GM12878 (cell line): Measurements from ENCODE around the gene LHX2. TPM values are rescaled to one million over a fixed set of nuclear protein-coding genes. Genes with fewer than 3 reads are reported as not detected.

Experiments used
- ATAC-seq: fragments of 200-7000 bp; cut with Tn5 transposase; 3 replicates; pipeline ENCODE4 v1.9.1; 2020; ENCODE audit warnings: mild to moderate bottlenecking, moderate library complexity
- BruUV-seq: library from RNA; stranded (reverse); fragments of 400-500 nt; replicated peaks from 2 replicates; lab custom pipeline; 2021; lab: Mats Ljungman, UMichigan
- CTCF ChIA-PET: fragments of 300-600 bp; sonication (Branson Sonifier 250); formaldehyde crosslinking; extraction: SDS; loops from one replicate; lab custom pipeline; 2021; ENCODE audit warnings: inconsistent platforms; lab: Yijun Ruan, JAX
- POLR2A ChIA-PET: fragments of 350-600 bp; formaldehyde crosslinking; extraction: SDS; loops from one replicate; lab custom pipeline; 2021; ENCODE audit warnings: inconsistent platforms; lab: Charles Lee
- RAD21 ChIA-PET: fragments of 300-600 bp; sonication (Branson Sonifier 250); formaldehyde crosslinking; loops from one replicate; lab custom pipeline; 2023; ENCODE audit warnings: antibody characterized with exemption; ENCODE audit not compliant: unreplicated experiment; lab: Charles Lee
- SMC1A ChIA-PET: fragments of 300-600 bp; sonication (Branson Sonifier 250); formaldehyde crosslinking; loops from one replicate; lab custom pipeline; 2023; ENCODE audit not compliant: unreplicated experiment, uncharacterized antibody; lab: Charles Lee
- DNase-seq: peaks from one replicate; pipeline ENCODE4 v3.0.0-alpha.2; 2011; ENCODE audit warnings: low read depth, low spot score
- FAIRE-seq: peaks from 3 replicates; lab custom pipeline; 2011; peaks lifted over from hg19 to GRCh38; lab: Jason Lieb, UNC
- H2AFZ ChIP-seq: 2 replicates; pipeline ENCODE4 v1.6.0; 2011; ENCODE audit warnings: low read depth, low read length, control low read depth; ENCODE audit not compliant: control insufficient read depth
- H3K27ac ChIP-seq: 2 replicates; pipeline ENCODE4 v1.5.1; 2011; ENCODE audit warnings: control low read depth; ENCODE audit not compliant: control insufficient read depth, insufficient read depth
- H3K27me3 ChIP-seq, 2 experiments: replicated peaks in 1 of 2; 2 replicates each; pipeline versions ENCODE4 v1.6.0 to v1.6.1; 2011; ENCODE audit warnings: low read length in 1 of 2; ENCODE audit not compliant: control insufficient read depth in 2 of 2, insufficient read depth in 2 of 2
- H3K36me3 ChIP-seq, 2 experiments: 2 replicates each; pipeline ENCODE4 v1.5.1; 2011; ENCODE audit warnings: low read length in 1 of 2; ENCODE audit not compliant: control insufficient read depth in 2 of 2, insufficient read depth in 2 of 2
- H3K4me1 ChIP-seq: 2 replicates; pipeline ENCODE4 v1.6.1; 2011; ENCODE audit warnings: mild to moderate bottlenecking, low read length, moderate library complexity, mixed read lengths; ENCODE audit not compliant: control insufficient read depth, insufficient read depth
- H3K4me2 ChIP-seq: 2 replicates; pipeline ENCODE4 v1.6.0; 2011; ENCODE audit warnings: control low read depth; ENCODE audit not compliant: control insufficient read depth, insufficient read depth
- H3K4me3 ChIP-seq: fragments of 200-600 bp; sonication (generic); 2 replicates; pipeline ENCODE4 v1.5.1; 2016
- H3K79me2 ChIP-seq: 2 replicates; pipeline ENCODE4 v1.6.0; 2011; ENCODE audit warnings: low read length; ENCODE audit not compliant: control insufficient read depth, insufficient read depth
- H3K9ac ChIP-seq: 2 replicates; pipeline ENCODE4 v1.8.0; 2011; ENCODE audit warnings: low read length, control low read depth, mixed read lengths; ENCODE audit not compliant: control insufficient read depth, insufficient read depth
- H3K9me3 ChIP-seq: replicated peaks from 3 replicates; pipeline ENCODE4 v1.5.1; 2011; ENCODE audit warnings: mild to moderate bottlenecking, low read length; ENCODE audit not compliant: control insufficient read depth, insufficient read depth
- H4K20me1 ChIP-seq: 2 replicates; pipeline ENCODE4 v1.6.0; 2011; ENCODE audit not compliant: control insufficient read depth, insufficient read depth
- ATF7 ChIP-seq: fragments of 450-650 bp; IDR thresholded peaks from 2 replicates; pipeline ENCODE4 v1.6.1; 2016; ENCODE audit warnings: low read depth, mild to moderate bottlenecking
- CBFB ChIP-seq: IDR thresholded peaks from 2 replicates; pipeline ENCODE4 v1.6.1; 2016; ENCODE audit warnings: antibody characterized with exemption, low read depth
- E2F4 ChIP-seq: IDR thresholded peaks from 2 replicates; pipeline ENCODE4 v1.6.1; 2012; ENCODE audit warnings: low read depth, low read length, improper control_type of control experiment
- EED ChIP-seq: sonication (generic); IDR thresholded peaks from 2 replicates; pipeline ENCODE4 v1.6.1; 2016; ENCODE audit warnings: antibody characterized with exemption, low read depth
- EP300 ChIP-seq, 2 experiments: fragments of 150-350 bp in 1 of 2; IDR thresholded peaks; 2 replicates each; pipeline ENCODE4 v1.6.1; 2011 to 2012; ENCODE audit warnings: low read depth in 2 of 2, low read length in 2 of 2, borderline replicate concordance in 1 of 2, improper control_type of control experiment in 1 of 2, inconsistent platforms in 1 of 2; ENCODE audit not compliant: control insufficient read depth in 1 of 2
- EZH2 ChIP-seq: IDR thresholded peaks from 2 replicates; pipeline ENCODE4 v1.6.1; 2012; ENCODE audit warnings: low read depth, mild to moderate bottlenecking, control low read depth, inconsistent platforms, low read length, borderline replicate concordance; ENCODE audit not compliant: control insufficient read depth
- KLF5 ChIP-seq: fragments of 450-650 bp; IDR thresholded peaks from 2 replicates; pipeline ENCODE4 v1.6.1; 2014; ENCODE audit warnings: mild to moderate bottlenecking; ENCODE audit not compliant: partially characterized antibody
- MEF2B ChIP-seq: fragments of 450-650 bp; IDR thresholded peaks from 2 replicates; pipeline ENCODE4 v1.6.1; 2018; ENCODE audit warnings: mild to moderate bottlenecking, moderate library complexity; ENCODE audit not compliant: partially characterized antibody, poor library complexity, severe bottlenecking
- NKRF ChIP-seq: fragments of 450-650 bp; conservative IDR thresholded peaks from 2 replicates; pipeline ENCODE4 v1.6.1; 2017; ENCODE audit warnings: mild to moderate bottlenecking, moderate library complexity
- POLR2AphosphoS5 ChIP-seq: IDR thresholded peaks from 2 replicates; pipeline ENCODE4 v1.6.1; 2011; ENCODE audit warnings: mild to moderate bottlenecking, low read length, inconsistent platforms
- SIX5 ChIP-seq: IDR thresholded peaks from 2 replicates; pipeline ENCODE4 v1.6.1; 2011; ENCODE audit warnings: mild to moderate bottlenecking, low read depth, low read length, moderate library complexity; ENCODE audit not compliant: severe bottlenecking
- SRF ChIP-seq, 2 experiments: IDR thresholded peaks; 2 replicates each; pipeline ENCODE4 v1.6.1; 2011; ENCODE audit warnings: low read depth in 2 of 2, low read length in 2 of 2, mild to moderate bottlenecking in 1 of 2, moderate library complexity in 1 of 2
- STAT3 ChIP-seq: IDR thresholded peaks from 2 replicates; pipeline ENCODE4 v1.6.1; 2011; ENCODE audit warnings: low read depth, low read length, improper control_type of control experiment
- TCF12 ChIP-seq: IDR thresholded peaks from 2 replicates; pipeline ENCODE4 v1.6.1; 2011; ENCODE audit warnings: low read depth, mild to moderate bottlenecking, low read length
- ZBTB11 ChIP-seq: fragments of 450-650 bp; formaldehyde crosslinking; IDR thresholded peaks from 2 replicates; pipeline ENCODE4 v1.5.0; 2022; ENCODE audit warnings: mild to moderate bottlenecking, missing genetic modification characterization
- ZZZ3 ChIP-seq: IDR thresholded peaks from 2 replicates; pipeline ENCODE4 v1.6.1; 2011; ENCODE audit warnings: low read depth; ENCODE audit not compliant: control insufficient read depth, insufficient read length
- WGBS: methylation state at CpG from one replicate; pipeline ENCODE4 v1.1.6; 2016; ENCODE audit warnings: low lambda C conversion rate; ENCODE audit not compliant: insufficient replicate concordance, insufficient coverage; ENCODE audit errors: missing lambda C conversion rate; 5-methylcytosine and 5-hydroxymethylcytosine counted together
- in situ Hi-C: fragments of 300-500 bp; cut with MboI; formaldehyde crosslinking; loops from 9 replicates; pipeline ENCODE4 v1.14.3; 2018; ENCODE audit warnings: mixed read lengths
- intact Hi-C: fragments of 100-400 bp; cut with micrococcal nuclease; formaldehyde crosslinking; loops from one replicate; pipeline ENCODE4 v1.14.2; 2022; ENCODE audit not compliant: unreplicated experiment
- polyA plus RNA-seq, 11 experiments: library from polyadenylated mRNA; depleted of rRNA in 4 of 11; unstranded in 6 of 11; stranded (reverse) in 5 of 11; fragments of >200 nt; fragmentation: Nextera tagmentation in 4 of 11; fragmentation: Illumina TruSeq in 1 of 11; extraction: Ambion mirVana in 4 of 11; extraction: Trizol in 1 of 11; gene quantifications; 1 replicate in 1 of 11; 2 replicates in 10 of 11; pipeline versions ENCODE4 v1.2.1 to v1.2.3, GENCODE V29; 2011 to 2016; ENCODE audit warnings: inconsistent platforms in 2 of 11, missing spikeins in 2 of 11, low read depth in 1 of 11
- total RNA-seq, 4 experiments: library from RNA; depleted of rRNA in 3 of 4; stranded (reverse); fragments of >200 nt in 3 of 4; fragmentation: Illumina TruSeq in 1 of 4; extraction: Trizol in 1 of 4; gene quantifications; 2 replicates each; pipeline versions ENCODE4 v1.2.1 to v1.2.3, GENCODE V29; 2013 to 2021

The LHX2 gene
- total and polyA plus RNA-seq, 10 of the 15 experiments (the other 5 are each of a cell fraction or from before 2014, with no cell fraction given): 0.82 to 69.8 (median 5.3) TPM

GRCh38 chr9:123985869-123986268 is 25.7 kb upstream of the LHX2 start:
- Histone ChIP-seq H3K27ac (no peak overlapping the region), H3K4me2 (no peak overlapping the region), H2AFZ (no peak overlapping the region), H4K20me1 (no peaks in the 10 kb centered on the region), H3K4me3 (no peak overlapping the region), H3K4me1 (no peaks in the 10 kb centered on the region), H3K9me3 (no peaks in the 10 kb centered on the region), H3K36me3 (no peaks in the 10 kb centered on the region), H3K79me2 (no peaks in the 10 kb centered on the region), H3K27me3 (no peaks in the 10 kb centered on the region), H3K9ac (no peak overlapping the region)
- DNase-seq (no peak), ATAC-seq (no peak), FAIRE-seq (no peak)
- intact Hi-C loops (no loop called here), in situ Hi-C loops (no loop called here)
- WGBS: 51% methylated on average over 4 of the region's 4 CpGs
- CTCF ChIA-PET: no interaction called here
- POLR2A ChIA-PET: no interaction called here
- SMC1A ChIA-PET: interaction anchor here (1.2 to 1.9 kb wide), 2 partner anchors 11 to 24 kb away, joined by 3 to 10 read pairs; no protein-coding TSS in a partner anchor
- RAD21 ChIA-PET: interaction anchor here (1.2 kb wide), 1 partner anchor 19 kb away, joined by 3 read pairs; no protein-coding TSS in a partner anchor
- no TSS peak for BruUV-seq
- TF ChIP-seq ZZZ3 (no peak), TCF12 (no peak), SRF (IDR thresholded peaks at IDR 0.05; ENCODE audit: low read depth in 2 of 2, low read length in 2 of 2) (no peak), SIX5 (no peak), CBFB (no peak), EED (no peak), NKRF (no peak), STAT3 (no peak), EZH2 (no peak), EP300 (IDR thresholded peaks at IDR 0.05; ENCODE audit: borderline replicate concordance in 1 of 2, control insufficient read depth in 1 of 2, low read depth in 2 of 2, low read length in 2 of 2) (no peak), MEF2B (no peak), POLR2AphosphoS5 (no peak), ATF7 (no peak), E2F4 (no peak), ZBTB11 (CRISPR knock-in tag) (no peak), KLF5 (no peak)
- TF ChIP-seq, all 136 proteins: peak for 0
